MCF 10A (cell line): Measurements from ENCODE around the gene PLD6. TPM values are rescaled to one million over a fixed set of nuclear protein-coding genes. Genes with fewer than 3 reads are reported as not detected.

Experiments used
- BruUV-seq: library from RNA; stranded (reverse); fragments of 400-500 nt; replicated peaks from 2 replicates; lab custom pipeline; 2021; lab: Mats Ljungman, UMichigan
- CTCF ChIA-PET: fragments of 300-600 bp; sonication (Branson Sonifier 250); formaldehyde crosslinking; extraction: SDS; loops from one replicate; lab custom pipeline; 2021; ENCODE audit warnings: antibody characterized with exemption, inconsistent platforms; lab: Yijun Ruan, JAX
- POLR2A ChIA-PET: fragments of 300-600, 350-650 bp; sonication (Branson Sonifier 250); formaldehyde crosslinking; extraction: SDS; loops from one replicate; lab custom pipeline; 2020; ENCODE audit warnings: antibody characterized with exemption, inconsistent platforms; lab: Yijun Ruan, JAX
- DNase-seq: peaks from one replicate; pipeline ENCODE4 v3.0.0-alpha.2; 2018; ENCODE audit not compliant: unreplicated experiment
- H3K27ac Mint-ChIP-seq: one replicate; pipeline ENCODE4 v1.8.0; 2022; ENCODE audit warnings: mild to moderate bottlenecking, low read depth, mixed read lengths; ENCODE audit not compliant: unreplicated experiment
- H3K27me3 Mint-ChIP-seq: one replicate; pipeline ENCODE4 v1.8.0; 2022; ENCODE audit warnings: mixed read lengths; ENCODE audit not compliant: insufficient read depth, unreplicated experiment
- H3K36me3 Mint-ChIP-seq: one replicate; pipeline ENCODE4 v1.8.0; 2022; ENCODE audit warnings: mild to moderate bottlenecking, moderate library complexity, mixed read lengths; ENCODE audit not compliant: insufficient read depth, unreplicated experiment
- H3K4me1 Mint-ChIP-seq: one replicate; pipeline ENCODE4 v1.8.0; 2022; ENCODE audit warnings: mixed read lengths; ENCODE audit not compliant: insufficient read depth, unreplicated experiment
- H3K4me3 Mint-ChIP-seq: one replicate; pipeline ENCODE4 v1.8.0; 2022; ENCODE audit warnings: mild to moderate bottlenecking, moderate library complexity, mixed read lengths; ENCODE audit not compliant: unreplicated experiment
- H3K9me3 Mint-ChIP-seq: one replicate; pipeline ENCODE4 v1.8.0; 2022; ENCODE audit warnings: mixed read lengths; ENCODE audit not compliant: unreplicated experiment
- intact Hi-C: fragments of 100-400 bp; cut with micrococcal nuclease; formaldehyde crosslinking; loops from 2 replicates; pipeline ENCODE4 v1.14.1; 2022
- total RNA-seq: library from RNA; stranded (reverse); gene quantifications from 2 replicates; pipeline ENCODE4 v1.2.3, GENCODE V29; 2022
- TF ChIP-seq, protein P1 (sequence below): fragments of 200-600 bp; IDR thresholded peaks from one replicate; pipeline ENCODE4 v1.8.0; 2022; ENCODE audit warnings: antibody characterized with exemption, mild to moderate bottlenecking; ENCODE audit not compliant: unreplicated experiment

The PLD6 gene
- total RNA-seq, 1 experiment from 2014 or later: 5.5 TPM

DNA sequence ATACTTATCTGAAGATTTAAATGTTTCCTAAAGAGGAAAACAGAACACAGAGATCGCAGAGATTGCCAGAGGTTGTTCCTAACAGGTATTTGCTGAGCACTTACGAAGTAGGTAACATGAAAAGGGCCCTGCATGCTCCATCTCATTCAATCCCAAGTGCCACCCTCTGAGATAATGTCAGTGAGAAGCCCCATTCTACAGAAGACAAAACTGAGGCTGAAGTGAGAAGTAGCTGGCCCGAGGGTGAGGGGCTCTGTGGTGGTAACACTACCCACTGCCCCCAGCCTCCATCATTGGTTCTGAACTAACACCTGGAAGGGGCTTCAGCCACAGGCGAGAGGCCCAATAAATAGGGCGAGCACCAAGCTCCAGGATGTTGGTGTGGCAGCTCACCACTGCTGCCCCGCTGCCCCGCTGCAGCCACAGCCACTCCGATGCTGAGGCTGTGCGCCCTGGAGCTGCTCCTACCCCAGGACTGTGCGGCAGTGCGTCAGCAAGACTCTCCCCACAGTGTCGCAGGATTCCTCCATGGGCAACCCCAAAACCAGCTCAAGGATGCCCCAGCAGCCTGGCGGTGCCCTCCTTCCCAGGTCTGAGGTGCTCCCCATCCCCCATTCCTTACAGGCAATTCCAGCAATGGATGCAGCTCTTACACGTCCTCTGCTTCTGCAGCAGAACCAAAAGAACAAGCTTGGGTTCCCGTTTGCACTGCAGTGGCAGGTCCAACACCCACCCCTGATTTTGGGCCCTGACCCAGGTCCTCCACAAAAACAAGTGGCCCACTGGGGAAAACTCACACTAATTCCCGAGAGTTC lies 20.5 kb upstream of the PLD6 start:
- DNase-seq: no peak
- Mint-ChIP-seq H3K9me3 (no peaks in the 10 kb centered on the region), H3K27me3 (no peaks in the 10 kb centered on the region), H3K36me3 (peaks cover 89% of the 10 kb centered on the region), H3K4me1 (no peaks in the 10 kb centered on the region), H3K4me3 (no peak overlapping the region), H3K27ac (no peak overlapping the region)
- ChIA-PET CTCF (interaction anchor here (0.9 kb wide), 1 partner anchor 107 kb away, joined by 3 read pairs; no protein-coding TSS in a partner anchor), POLR2A (interaction anchor here (1.7 kb wide), 1 partner anchor 9 kb away, joined by 6 read pairs; the partner anchor contains the start of gene FLCN)
- no TSS peak for BruUV-seq
- TF ChIP-seq, protein P1, sequence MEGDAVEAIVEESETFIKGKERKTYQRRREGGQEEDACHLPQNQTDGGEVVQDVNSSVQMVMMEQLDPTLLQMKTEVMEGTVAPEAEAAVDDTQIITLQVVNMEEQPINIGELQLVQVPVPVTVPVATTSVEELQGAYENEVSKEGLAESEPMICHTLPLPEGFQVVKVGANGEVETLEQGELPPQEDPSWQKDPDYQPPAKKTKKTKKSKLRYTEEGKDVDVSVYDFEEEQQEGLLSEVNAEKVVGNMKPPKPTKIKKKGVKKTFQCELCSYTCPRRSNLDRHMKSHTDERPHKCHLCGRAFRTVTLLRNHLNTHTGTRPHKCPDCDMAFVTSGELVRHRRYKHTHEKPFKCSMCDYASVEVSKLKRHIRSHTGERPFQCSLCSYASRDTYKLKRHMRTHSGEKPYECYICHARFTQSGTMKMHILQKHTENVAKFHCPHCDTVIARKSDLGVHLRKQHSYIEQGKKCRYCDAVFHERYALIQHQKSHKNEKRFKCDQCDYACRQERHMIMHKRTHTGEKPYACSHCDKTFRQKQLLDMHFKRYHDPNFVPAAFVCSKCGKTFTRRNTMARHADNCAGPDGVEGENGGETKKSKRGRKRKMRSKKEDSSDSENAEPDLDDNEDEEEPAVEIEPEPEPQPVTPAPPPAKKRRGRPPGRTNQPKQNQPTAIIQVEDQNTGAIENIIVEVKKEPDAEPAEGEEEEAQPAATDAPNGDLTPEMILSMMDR: no peak
- intact Hi-C loops: no loop called here

GRCh38 chr17:17225901-17226300 lies 19.8 kb upstream of the PLD6 start:
- Mint-ChIP-seq H3K36me3 (peaks cover 92% of the 10 kb centered on the region), H3K27me3 (no peaks in the 10 kb centered on the region), H3K4me1 (no peaks in the 10 kb centered on the region), H3K4me3 (no peak overlapping the region), H3K9me3 (no peaks in the 10 kb centered on the region), H3K27ac (no peak overlapping the region)
- no TSS peak for BruUV-seq
- intact Hi-C loops: no loop called here
- TF ChIP-seq, protein P1: no peak
- CTCF ChIA-PET: no interaction called here
- DNase-seq: no peak
- POLR2A ChIA-PET: interaction anchor here (1.7 kb wide), 1 partner anchor 10 kb away, joined by 6 read pairs; the partner anchor contains the start of gene FLCN

DNA sequence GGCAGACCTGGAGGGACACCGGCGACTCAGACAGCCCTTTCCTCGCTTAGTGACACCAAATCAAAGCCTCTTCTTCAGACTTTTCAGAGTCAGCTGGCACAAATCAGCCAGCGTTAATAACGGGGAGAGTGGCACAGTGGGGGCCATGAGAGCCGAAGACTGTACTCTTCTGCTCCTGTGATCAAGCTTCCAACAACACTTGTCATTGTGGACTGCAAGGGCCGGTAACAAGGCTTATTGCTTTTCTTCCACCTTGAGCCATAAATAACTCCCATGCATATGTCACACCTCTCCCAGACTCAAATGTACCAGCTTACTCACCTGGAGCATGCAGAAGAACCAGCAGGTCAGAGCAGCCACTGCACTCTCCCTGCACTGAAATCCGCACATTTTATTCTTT lies 18.0 kb upstream of the PLD6 start:
- no TSS peak for BruUV-seq
- Mint-ChIP-seq H3K27ac (no peak overlapping the region), H3K27me3 (no peaks in the 10 kb centered on the region), H3K4me3 (no peak overlapping the region), H3K36me3 (peaks cover 95% of the 10 kb centered on the region), H3K4me1 (no peaks in the 10 kb centered on the region), H3K9me3 (no peaks in the 10 kb centered on the region)
- TF ChIP-seq, protein P1: no peak
- no peak for DNase-seq
- ChIA-PET POLR2A (interaction anchor here (1.1 to 1.8 kb wide), 2 partner anchors 12 to 15 kb away, joined by 3 to 8 read pairs; partner anchors contain the start of gene FLCN), CTCF (no interaction called here)
- intact Hi-C loops: no loop called here

- POLR2A ChIA-PET: interaction anchor here (1.8 kb wide), 1 partner anchor 13 kb away, joined by 8 read pairs; the partner anchor contains the start of gene FLCN
- no peaks in the 10 kb centered on the region for H3K9me3 Mint-ChIP-seq
- H3K4me1 Mint-ChIP-seq: no peaks in the 10 kb centered on the region
- no peak overlapping the region for H3K27ac Mint-ChIP-seq
- CTCF ChIA-PET: no interaction called here
- TF ChIP-seq, protein P1: no peak
- no peaks in the 10 kb centered on the region for H3K27me3 Mint-ChIP-seq
- no TSS peak for BruUV-seq
- peaks cover 95% of the 10 kb centered on the region for H3K36me3 Mint-ChIP-seq
- intact Hi-C loops: no loop called here
- H3K4me3 Mint-ChIP-seq: no peak overlapping the region
- no peak for DNase-seq
Observed at GRCh38 chr17:17223736-17224135, 17.6 kb upstream of the PLD6 start.
